NCI-H2107 (cell line): ENCODE results near the gene TESPA1.
"Not testable (repeated sequence)": the region's sequence is repeated elsewhere in the genome, so short reads cannot be mapped to it uniquely, and the experiment has no call there.

Experiments
- DNase-seq: peaks from one replicate; lab custom pipeline; 2025; lab: John Stamatoyannopoulos, UW

The TESPA1 gene

DNA sequence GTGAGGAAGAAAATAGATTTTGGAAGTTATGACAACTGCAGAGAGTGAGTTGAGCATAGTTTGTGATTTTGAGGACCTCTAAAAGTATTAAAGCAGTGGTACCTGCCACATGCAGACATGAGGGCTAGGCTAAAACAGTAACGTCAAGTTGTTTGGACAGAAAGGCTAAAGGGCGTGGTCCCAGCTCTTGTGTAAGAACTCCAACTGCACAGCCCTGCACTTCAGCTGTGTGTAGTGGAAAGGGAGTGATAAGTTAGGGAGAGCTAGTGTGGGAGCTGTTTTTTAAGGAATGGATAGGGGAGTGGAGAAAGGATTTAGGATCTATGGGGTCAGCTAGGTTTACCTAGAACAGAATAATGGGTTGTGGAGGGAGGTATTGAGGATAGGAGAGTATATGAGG is 39.5 kb downstream of the TESPA1 start:
- no peak for DNase-seq

DNA sequence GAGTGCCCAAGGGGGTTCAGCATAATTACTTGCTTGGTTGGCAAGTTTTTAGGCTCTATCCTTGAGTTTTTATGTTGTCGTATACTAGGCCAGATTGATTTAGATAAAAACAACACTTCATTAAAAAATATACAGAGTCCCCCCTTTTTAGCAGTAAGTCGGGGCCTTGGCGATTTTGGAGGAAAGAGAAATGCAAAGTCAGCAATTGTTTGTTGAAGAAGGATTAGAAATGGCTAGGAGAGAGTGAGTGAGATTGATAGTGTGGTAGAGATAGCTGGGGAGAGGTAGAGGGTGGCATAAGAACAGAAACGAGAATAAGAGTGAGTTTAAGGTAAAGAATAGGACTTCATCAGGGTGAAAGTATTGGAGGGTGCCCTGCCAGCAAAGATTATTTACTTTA is 41.3 kb downstream of the TESPA1 start:
- DNase-seq, result not testable (repeated sequence)

GRCh38 chr12:54941659-54942058 is 42.9 kb downstream of the TESPA1 start:
- no peak for DNase-seq

GRCh38 chr12:54940727-54941315 is 43.7 kb downstream of the TESPA1 start:
- DNase-seq, result no peak

DNA sequence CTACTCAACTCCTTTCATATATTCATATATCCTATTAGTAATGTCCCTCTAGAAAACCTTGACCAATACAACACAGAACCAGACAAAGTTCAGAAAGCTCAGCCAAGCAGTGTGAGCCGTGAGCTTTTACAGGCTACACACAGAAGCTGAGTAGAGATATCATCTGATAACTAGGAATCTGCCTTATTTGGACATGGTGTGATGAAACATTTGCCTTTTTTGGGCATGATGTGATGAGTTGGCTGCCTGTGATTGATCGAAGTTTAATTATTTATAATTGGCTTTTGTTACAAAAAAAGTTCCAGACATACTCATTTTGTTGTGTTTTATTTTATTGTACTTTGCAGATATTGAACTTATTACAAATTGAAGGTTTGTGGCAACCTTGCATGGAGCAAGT is 46.6 kb downstream of the TESPA1 start:
- no peak for DNase-seq

DNA sequence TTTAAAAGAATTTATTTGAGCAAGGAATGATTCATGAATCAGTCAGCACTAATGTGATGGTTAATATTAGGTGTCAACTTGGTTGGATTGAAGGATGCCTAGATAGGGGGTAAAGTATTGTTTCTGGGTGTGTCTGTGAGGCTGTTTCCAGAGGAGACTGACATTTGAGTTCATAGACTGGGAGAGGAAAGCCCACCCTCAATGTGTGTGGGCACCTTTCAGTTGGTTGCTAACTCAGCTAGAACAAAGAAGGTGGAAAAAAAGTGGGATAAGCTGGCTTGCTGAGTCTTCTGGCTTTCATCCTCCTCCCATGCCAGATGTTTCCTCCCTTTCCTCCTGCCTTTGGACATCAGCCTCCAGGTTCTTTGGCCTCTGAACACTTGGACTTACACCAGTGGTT is 47.2 kb downstream of the TESPA1 start:
- no peak for DNase-seq

- no peak for DNase-seq
These were observed 47.8 kb downstream of the TESPA1 start for GRCh38 chr12:54936736-54937135.

DNA sequence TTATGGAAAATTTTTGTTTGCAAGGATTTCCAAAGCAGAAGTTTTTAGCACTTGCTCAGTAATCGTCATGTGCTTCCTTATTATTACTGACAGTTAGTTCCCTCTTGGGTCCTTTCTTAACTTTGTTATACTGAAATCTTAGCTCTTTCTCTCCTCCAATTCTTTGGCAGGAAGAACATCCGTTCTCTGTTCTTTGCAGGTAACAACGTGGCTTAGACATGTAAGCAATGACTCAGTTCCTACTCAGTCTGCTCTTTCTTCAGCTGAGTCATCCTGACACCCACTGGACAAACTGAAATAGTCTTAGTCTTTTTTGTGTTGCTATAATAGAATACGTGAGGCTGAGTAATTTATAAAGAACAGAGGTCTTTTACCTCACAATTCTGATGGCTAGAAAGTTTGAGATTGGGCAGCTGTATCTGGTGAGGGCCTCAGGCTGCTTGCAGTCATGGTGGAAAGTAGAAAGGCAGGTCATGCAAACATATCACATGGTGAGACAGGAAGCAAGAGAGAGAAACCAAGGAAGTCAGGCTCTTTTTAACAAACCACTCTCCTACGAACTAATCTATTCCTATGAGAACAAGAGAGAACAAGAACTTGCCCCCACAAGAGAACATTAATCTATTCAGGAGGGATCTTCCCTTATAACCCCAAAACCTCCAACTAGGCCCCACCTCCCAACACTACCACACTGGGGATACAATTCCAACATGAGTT is 49.2 kb downstream of the TESPA1 start:
- no peak for DNase-seq

DNA sequence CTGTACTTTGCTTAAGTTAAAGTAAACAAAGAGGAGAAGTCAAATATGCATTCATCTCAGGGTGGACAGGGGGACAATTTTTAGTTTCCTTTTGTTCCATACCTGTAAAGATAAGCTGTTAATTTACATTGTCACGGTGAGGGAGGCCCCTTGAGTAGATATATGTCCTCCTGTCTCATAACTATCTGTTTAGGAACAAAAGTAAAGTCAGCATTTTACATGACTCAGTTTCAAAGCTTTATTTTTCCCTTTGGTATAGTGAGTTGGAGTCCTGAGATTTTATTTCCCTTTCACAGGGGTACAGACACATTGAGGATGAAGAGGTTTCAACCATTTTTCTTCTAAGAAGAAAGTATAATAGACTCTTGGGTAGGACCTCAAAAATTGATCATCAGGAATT is 50.1 kb downstream of the TESPA1 start:
- DNase-seq, result no peak

GRCh38 chr12:54933376-54933775 is 51.2 kb downstream of the TESPA1 start:
- no peak for DNase-seq

- no peak for DNase-seq
These were observed 51.9 kb downstream of the TESPA1 start for GRCh38 chr12:54932691-54933090.

- DNase-seq, result no peak
These were observed 52.5 kb downstream of the TESPA1 start for GRCh38 chr12:54932038-54932437.

- no peak for DNase-seq
These were observed 54.6 kb downstream of the TESPA1 start for GRCh38 chr12:54929998-54930397.

- DNase-seq, result no peak
These were observed 58.3 kb downstream of the TESPA1 start for GRCh38 chr12:54926246-54926645.

GRCh38 chr12:54924972-54925707 is 59.4 kb downstream of the TESPA1 start:
- no peak for DNase-seq

DNA sequence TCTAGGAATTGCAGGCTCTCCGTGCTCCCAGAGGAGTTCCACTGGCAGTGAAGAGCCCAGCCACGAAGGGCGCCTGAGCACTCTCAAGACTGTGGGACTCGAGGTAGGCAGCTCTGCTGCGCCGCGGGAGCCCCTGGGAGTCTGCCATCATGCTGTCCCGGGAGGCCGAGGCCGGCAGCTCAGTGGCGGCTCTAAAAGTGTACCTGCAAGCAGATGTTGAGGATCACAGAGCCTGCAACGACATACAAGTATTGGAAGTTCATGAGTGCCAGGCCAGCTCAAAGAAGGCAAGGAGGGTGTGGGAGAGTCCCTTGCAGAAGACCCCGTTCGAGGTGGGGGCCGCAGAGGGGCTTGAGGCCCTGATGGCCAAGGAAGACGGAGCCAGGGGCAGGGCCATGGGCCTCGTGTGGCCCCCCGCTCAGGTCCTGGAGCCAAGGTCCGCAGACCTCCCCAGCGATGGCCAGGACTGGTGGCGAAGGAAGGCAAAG is 67.5 kb downstream of the TESPA1 start:
- DNase-seq, result no peak
